CD14-positive monocyte (primary cell): ENCODE measurements around the gene SNAPC2. TPM values are rescaled to one million over a fixed set of nuclear protein-coding genes. Genes with fewer than 3 reads are reported as not detected.

ENCODE experiments used
- DNase-seq, 3 donors: peaks; one replicate each; pipeline ENCODE4 v3.0.0-alpha.2; 2011 to 2022
- H2AFZ ChIP-seq: 2 replicates; pipeline ENCODE4 v1.6.0; 2012; ENCODE audit warnings: mild to moderate bottlenecking, low read depth, low read length, inconsistent platforms; ENCODE audit not compliant: insufficient read depth, poor library complexity, severe bottlenecking
- H3K27ac ChIP-seq, 2 donors: 1 replicate in 1 of 2; 2 replicates in 1 of 2; pipeline ENCODE4 v1.5.1; 2012 to 2013; ENCODE audit warnings: low read length in 2 of 2, control low read depth in 1 of 2, inconsistent platforms in 1 of 2, low read depth in 1 of 2, mild to moderate bottlenecking in 1 of 2
- H3K27me3 ChIP-seq, 2 donors: one replicate each; pipeline versions ENCODE4 v1.6.0 to v1.6.1; 2011 to 2013; ENCODE audit warnings: low read length in 2 of 2; ENCODE audit not compliant: control insufficient read depth in 2 of 2, insufficient read depth in 2 of 2
- H3K36me3 ChIP-seq, 2 donors: replicated peaks in 1 of 2; 1 replicate in 1 of 2; 2 replicates in 1 of 2; pipeline versions ENCODE4 v1.5.1 to v1.6.1; 2012 to 2013; ENCODE audit warnings: low read length in 2 of 2, control low read depth in 1 of 2, inconsistent platforms in 1 of 2, mild to moderate bottlenecking in 1 of 2; ENCODE audit not compliant: insufficient read depth in 2 of 2, control insufficient read depth in 1 of 2
- H3K4me1 ChIP-seq, 2 donors: 1 replicate in 1 of 2; 2 replicates in 1 of 2; pipeline versions ENCODE4 v1.5.1 to v1.6.1; 2012 to 2013; ENCODE audit warnings: low read length in 2 of 2, control low read depth in 1 of 2, inconsistent platforms in 1 of 2, mild to moderate bottlenecking in 1 of 2, moderate library complexity in 1 of 2; ENCODE audit not compliant: insufficient read depth in 2 of 2, control insufficient read depth in 1 of 2
- H3K4me2 ChIP-seq: replicated peaks from 2 replicates; pipeline ENCODE3; 2012; ENCODE audit warnings: low read length, moderate library complexity, mild to moderate bottlenecking; ENCODE audit not compliant: poor library complexity, severe bottlenecking; ENCODE audit errors: extremely low read depth
- H3K4me3 ChIP-seq, 3 experiments: fragments of 200-600 bp in 1 of 3; sonication (generic) in 1 of 3; replicated peaks in 1 of 3; 1 replicate in 2 of 3; 2 replicates in 1 of 3; pipeline ENCODE4 v1.5.1; 2011 to 2013; ENCODE audit warnings: low read length in 3 of 3, mild to moderate bottlenecking in 3 of 3, control low read depth in 2 of 3, low read depth in 2 of 3, inconsistent platforms in 1 of 3, moderate library complexity in 1 of 3
- H3K79me2 ChIP-seq: 2 replicates; pipeline ENCODE4 v1.6.0; 2012; ENCODE audit warnings: mild to moderate bottlenecking, control low read depth, inconsistent platforms, low read length, moderate library complexity; ENCODE audit not compliant: insufficient read depth
- H3K9ac ChIP-seq: 2 replicates; pipeline ENCODE4 v1.6.0; 2017; ENCODE audit warnings: low read length, mild to moderate bottlenecking; ENCODE audit not compliant: insufficient read depth, poor library complexity, severe bottlenecking
- H3K9me3 ChIP-seq, 2 donors: replicated peaks in 1 of 2; 1 replicate in 1 of 2; 2 replicates in 1 of 2; pipeline versions ENCODE4 v1.5.1 to v1.6.1; 2012 to 2013; ENCODE audit warnings: low read length in 2 of 2, control low read depth in 1 of 2; ENCODE audit not compliant: control insufficient read depth in 1 of 2, insufficient read depth in 1 of 2
- H4K20me1 ChIP-seq: 2 replicates; pipeline ENCODE4 v1.6.0; 2012; ENCODE audit warnings: mild to moderate bottlenecking, low read length, control low read depth, moderate library complexity; ENCODE audit not compliant: insufficient read depth
- H3K27ac Mint-ChIP-seq, 7 donors: one replicate each; pipeline ENCODE4 v1.8.0; 2020; ENCODE audit warnings: mild to moderate bottlenecking in 7 of 7, mixed read lengths in 7 of 7, moderate library complexity in 6 of 7, inconsistent platforms in 2 of 7
- H3K27me3 Mint-ChIP-seq, 3 donors: one replicate each; pipeline ENCODE4 v1.8.0; 2021 to 2022; ENCODE audit warnings: low read depth in 3 of 3, mild to moderate bottlenecking in 3 of 3, mixed read lengths in 3 of 3, moderate library complexity in 3 of 3, inconsistent platforms in 1 of 3
- H3K36me3 Mint-ChIP-seq, 2 donors: one replicate each; pipeline ENCODE4 v1.8.0; 2020; ENCODE audit warnings: mixed read lengths in 2 of 2, inconsistent platforms in 1 of 2, mild to moderate bottlenecking in 1 of 2
- H3K4me1 Mint-ChIP-seq: one replicate; pipeline ENCODE4 v1.8.0; 2020; ENCODE audit warnings: mild to moderate bottlenecking, mixed read lengths
- H3K4me3 Mint-ChIP-seq, 2 donors: one replicate each; pipeline ENCODE4 v1.8.0; 2020; ENCODE audit warnings: mild to moderate bottlenecking in 2 of 2, mixed read lengths in 2 of 2, moderate library complexity in 1 of 2
- H3K9me3 Mint-ChIP-seq, 7 donors: one replicate each; pipeline ENCODE4 v1.8.0; 2020 to 2022; ENCODE audit warnings: mixed read lengths in 7 of 7, mild to moderate bottlenecking in 6 of 7, moderate library complexity in 6 of 7, inconsistent platforms in 2 of 7
- CTCF ChIP-seq: fragments of 200-600 bp; IDR thresholded peaks from one replicate; pipeline ENCODE4 v1.8.0; 2022; ENCODE audit warnings: antibody characterized with exemption, mild to moderate bottlenecking
- WGBS: methylation state at CpG from one replicate; pipeline ENCODE4 v1.1.5; 2013; ENCODE audit warnings: missing lambda C conversion rate; ENCODE audit not compliant: insufficient coverage; 5-methylcytosine and 5-hydroxymethylcytosine counted together
- intact Hi-C, 2 donors: fragments of 100-400 bp; cut with micrococcal nuclease; formaldehyde crosslinking; loops; one replicate each; pipeline versions ENCODE4 v1.15.0 to v1.15.1; 2023
- polyA plus RNA-seq, 3 donors: library from polyadenylated mRNA; depleted of rRNA in 1 of 3; unstranded in 2 of 3; stranded (reverse) in 1 of 3; fragments of 300-500 nt in 2 of 3; fragments of >200 nt in 1 of 3; fragmentation: Illumina TruSeq in 2 of 3; gene quantifications; 1 replicate in 2 of 3; 2 replicates in 1 of 3; pipeline ENCODE4 v1.2.3, GENCODE V29; 2012 to 2021

Gene SNAPC2
- polyA plus RNA-seq, 3 donors: 15.7 to 27.5 (median 18.3) TPM

- Mint-ChIP-seq H3K9me3 (peaks cover 0 to 28% (median 14%) of the 10 kb centered on the region in 7 donors), H3K27me3 (peaks cover 46 to 60% (median 51%) of the 10 kb centered on the region in 3 donors), H3K4me1 (peaks cover 32% of the 10 kb centered on the region), H3K27ac (no peak within 1 kb of the TSS), H3K4me3 (peak within 1 kb of the TSS; percentile 39 to 77), H3K36me3 (peaks cover 25 to 34% of the 10 kb centered on the region in 2 donors)
- intact Hi-C loops: no loop called here
- no peak within 1 kb of the TSS for H3K4me3 ChIP-seq
- no peak for TF ChIP-seq CTCF
- H3K79me2 ChIP-seq: no peaks in the 10 kb centered on the region
- H3K9ac ChIP-seq: no peak within 1 kb of the TSS
- H3K27me3 ChIP-seq: peaks cover 26 to 46% of the 10 kb centered on the region in 2 donors
- H3K36me3 ChIP-seq: peaks cover 33 to 35% of the 10 kb centered on the region in 2 donors
- H3K27ac ChIP-seq: no peak within 1 kb of the TSS
- no peak for DNase-seq
- peaks cover 0 to 19% of the 10 kb centered on the region in 2 donors for H3K9me3 ChIP-seq
- H3K4me2 ChIP-seq: no peak within 1 kb of the TSS
- H3K4me1 ChIP-seq: peaks cover 22 to 43% of the 10 kb centered on the region in 2 donors
- 78% methylated on average over 9 of the region's 12 CpGs for WGBS
- no peak within 1 kb of the TSS for H2AFZ ChIP-seq
- peaks cover 40% of the 10 kb centered on the region for H4K20me1 ChIP-seq
These were observed 5.5 kb upstream of the SNAPC2 start, which contains the start of gene TGFBR3L for GRCh38 chr19:7914598-7915045. TSS of gene TGFBR3L (plus strand) at chr19:7914830.

- intact Hi-C loops: no loop called here
- Mint-ChIP-seq H3K27me3 (peaks cover 47 to 65% (median 56%) of the 10 kb centered on the region in 3 donors), H3K27ac (no peak overlapping the region), H3K9me3 (peaks cover 0 to 28% (median 15%) of the 10 kb centered on the region in 7 donors), H3K4me1 (peaks cover 37% of the 10 kb centered on the region), H3K36me3 (peaks cover 23 to 28% of the 10 kb centered on the region in 2 donors), H3K4me3 (peak overlapping the region; percentile 50 to 77)
- H2AFZ ChIP-seq: peak overlapping the region; percentile 61
- 51% methylated on average over 16 of the region's 24 CpGs for WGBS
- no peak overlapping the region for H3K27ac ChIP-seq
- H3K4me1 ChIP-seq: peaks cover 26 to 49% of the 10 kb centered on the region in 2 donors
- H3K4me3 ChIP-seq: peak overlapping the region in 1 of 3 experiments; percentile 63
- H3K4me2 ChIP-seq: peak overlapping the region; percentile 74
- TF ChIP-seq CTCF: no peak
- DNase-seq: no peak
- H3K9ac ChIP-seq: no peak overlapping the region
- peaks cover 26 to 47% of the 10 kb centered on the region in 2 donors for H3K27me3 ChIP-seq
- peaks cover 0 to 19% of the 10 kb centered on the region in 2 donors for H3K9me3 ChIP-seq
- peaks cover 32% of the 10 kb centered on the region for H4K20me1 ChIP-seq
- H3K79me2 ChIP-seq: no peaks in the 10 kb centered on the region
- H3K36me3 ChIP-seq: peaks cover 24 to 26% of the 10 kb centered on the region in 2 donors
These were observed 4.7 kb upstream of the SNAPC2 start for GRCh38 chr19:7915250-7916102.
